Activated T-cell treated with anti-CD3 and anti-CD28 coated beads, Interleukin-2, amount 50 U/mL, for 4 hours (primary cell): Measurements from ENCODE around the gene HTRA2. TPM values are rescaled to one million over a fixed set of nuclear protein-coding genes. Genes with fewer than 3 reads are reported as not detected.
A peak's percentile ranks its signal among the peaks of the same experiment; 100 is the strongest.
"Not testable (repeated sequence)": the region's sequence is repeated elsewhere in the genome, so short reads cannot be mapped to it uniquely, and the experiment has no call there.

Experiments used
- ATAC-seq, 2 donors: fragments of 200-7000 bp; cut with Tn5 transposase; one replicate each; pipeline ENCODE4 v1.10.0; 2021
- DNase-seq: peaks from one replicate; pipeline ENCODE4 v3.0.0-alpha.2; 2020
- H3K27me3 Mint-ChIP-seq: one replicate; pipeline ENCODE4 v1.8.0; 2021; ENCODE audit warnings: low read depth, mixed read lengths
- H3K36me3 Mint-ChIP-seq: one replicate; pipeline ENCODE4 v1.8.0; 2022; ENCODE audit warnings: mixed read lengths; ENCODE audit not compliant: insufficient read depth
- H3K4me1 Mint-ChIP-seq: one replicate; pipeline ENCODE4 v1.8.0; 2021; ENCODE audit warnings: low read depth, mixed read lengths
- H3K4me3 Mint-ChIP-seq: one replicate; pipeline ENCODE4 v1.8.0; 2021; ENCODE audit warnings: mild to moderate bottlenecking, moderate library complexity, mixed read lengths
- H3K9me3 Mint-ChIP-seq: one replicate; pipeline ENCODE4 v1.8.0; 2021; ENCODE audit warnings: mixed read lengths
- total RNA-seq, 3 donors: library from RNA; stranded (reverse); gene quantifications; one replicate each; pipeline ENCODE4 v1.2.1, GENCODE V29; 2021

HTRA2 gene
- total RNA-seq, 3 donors from 2014 or later = 46.2 to 54.6 (median 50.5) TPM

GRCh38 chr2:74553892-74554819, 24.4 kb downstream of the HTRA2 start, which contains the start of the genes DOK1 and LOXL3:
Gene DOK1, plus strand, starts transcription at chr2:74554720. Its CDS starts 35 bp downstream, at chr2:74554755.
Gene LOXL3, minus strand, starts transcription at chr2:74553942. Its CDS starts 1,308 bp downstream, at chr2:74552634.
- peaks cover 27% of the 10 kb centered on the region for H3K27me3 Mint-ChIP-seq
- no peaks in the 10 kb centered on the region for H3K9me3 Mint-ChIP-seq
- ATAC-seq = peak; percentile 83 to 85
- peak within 1 kb of the TSS; percentile 95 for H3K4me3 Mint-ChIP-seq
- peak; percentile 74 for DNase-seq
- no peaks in the 10 kb centered on the region for H3K36me3 Mint-ChIP-seq
- H3K4me1 Mint-ChIP-seq = peaks cover 5% of the 10 kb centered on the region

GRCh38 chr2:74554820-74555531, 25.2 kb downstream of the HTRA2 start:
- Mint-ChIP-seq H3K27me3 (peaks cover 19% of the 10 kb centered on the region), H3K36me3 (no peaks in the 10 kb centered on the region)

DNA sequence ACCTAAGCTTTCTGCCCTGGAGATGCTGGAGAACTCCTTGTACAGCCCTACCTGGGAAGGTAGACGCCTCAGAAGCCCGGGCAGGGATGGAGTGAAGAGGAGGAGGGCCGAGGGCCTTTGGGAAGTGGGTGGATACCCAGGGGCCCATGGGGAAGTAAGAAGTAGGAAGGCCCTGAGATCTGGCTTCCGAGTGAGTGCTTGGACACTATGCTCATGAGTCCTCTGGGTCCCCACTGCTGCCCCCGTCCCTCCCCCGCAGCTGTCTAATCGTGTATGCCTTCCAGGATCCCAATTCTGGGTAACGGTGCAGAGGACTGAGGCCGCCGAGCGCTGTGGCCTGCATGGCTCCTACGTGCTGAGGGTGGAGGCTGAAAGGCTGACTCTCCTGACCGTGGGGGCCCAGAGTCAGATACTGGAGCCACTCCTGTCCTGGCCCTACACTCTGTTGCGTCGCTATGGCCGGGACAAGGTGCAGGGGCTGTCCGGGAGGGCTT, 25.9 kb downstream of the HTRA2 start:
- Mint-ChIP-seq H3K4me1 (peaks cover 5% of the 10 kb centered on the region), H3K4me3 (peak overlapping the region; percentile 95), H3K36me3 (no peaks in the 10 kb centered on the region), H3K9me3 (no peaks in the 10 kb centered on the region), H3K27me3 (peaks cover 12% of the 10 kb centered on the region)
- DNase-seq (no peak), ATAC-seq (no peak)

More at GRCh38 chr2:74554820-74555531, 25.2 kb downstream of the HTRA2 start:
- Mint-ChIP-seq H3K4me3 (peak overlapping the region; percentile 95), H3K9me3 (no peaks in the 10 kb centered on the region), H3K4me1 (peaks cover 5% of the 10 kb centered on the region)
- peak; percentile 31 for DNase-seq
- ATAC-seq = peak; percentile 67 to 70

DNA sequence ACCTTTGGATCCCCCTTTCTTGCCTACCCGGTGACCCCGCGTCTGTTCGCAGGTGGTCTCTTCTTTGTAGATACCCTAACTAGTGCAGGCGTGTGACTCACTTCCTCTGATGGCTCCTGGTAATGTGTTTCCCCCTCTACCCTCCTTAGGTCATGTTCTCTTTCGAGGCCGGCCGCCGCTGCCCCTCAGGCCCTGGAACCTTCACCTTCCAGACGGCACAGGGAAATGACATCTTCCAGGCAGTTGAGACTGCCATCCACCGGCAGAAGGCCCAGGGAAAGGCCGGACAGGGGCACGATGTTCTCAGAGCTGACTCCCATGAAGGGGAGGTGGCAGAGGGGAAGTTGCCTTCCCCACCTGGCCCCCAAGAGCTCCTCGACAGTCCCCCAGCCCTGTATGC, 26.4 kb downstream of the HTRA2 start:
- Mint-ChIP-seq H3K4me3 (peak overlapping the region; percentile 95), H3K36me3 (no peaks in the 10 kb centered on the region), H3K9me3 (no peaks in the 10 kb centered on the region), H3K4me1 (peaks cover 5% of the 10 kb centered on the region), H3K27me3 (peaks cover 9% of the 10 kb centered on the region)
- DNase-seq (no peak), ATAC-seq (no peak)

- no peaks in the 10 kb centered on the region for H3K36me3 Mint-ChIP-seq
- H3K27me3 Mint-ChIP-seq = peaks cover 6% of the 10 kb centered on the region
- no peak for ATAC-seq
- H3K4me3 Mint-ChIP-seq = no peak overlapping the region
- DNase-seq = no peak
- H3K9me3 Mint-ChIP-seq = no peaks in the 10 kb centered on the region
- H3K4me1 Mint-ChIP-seq = peaks cover 5% of the 10 kb centered on the region
Observed at GRCh38 chr2:74556831-74557370, 27.2 kb downstream of the HTRA2 start.

DNA sequence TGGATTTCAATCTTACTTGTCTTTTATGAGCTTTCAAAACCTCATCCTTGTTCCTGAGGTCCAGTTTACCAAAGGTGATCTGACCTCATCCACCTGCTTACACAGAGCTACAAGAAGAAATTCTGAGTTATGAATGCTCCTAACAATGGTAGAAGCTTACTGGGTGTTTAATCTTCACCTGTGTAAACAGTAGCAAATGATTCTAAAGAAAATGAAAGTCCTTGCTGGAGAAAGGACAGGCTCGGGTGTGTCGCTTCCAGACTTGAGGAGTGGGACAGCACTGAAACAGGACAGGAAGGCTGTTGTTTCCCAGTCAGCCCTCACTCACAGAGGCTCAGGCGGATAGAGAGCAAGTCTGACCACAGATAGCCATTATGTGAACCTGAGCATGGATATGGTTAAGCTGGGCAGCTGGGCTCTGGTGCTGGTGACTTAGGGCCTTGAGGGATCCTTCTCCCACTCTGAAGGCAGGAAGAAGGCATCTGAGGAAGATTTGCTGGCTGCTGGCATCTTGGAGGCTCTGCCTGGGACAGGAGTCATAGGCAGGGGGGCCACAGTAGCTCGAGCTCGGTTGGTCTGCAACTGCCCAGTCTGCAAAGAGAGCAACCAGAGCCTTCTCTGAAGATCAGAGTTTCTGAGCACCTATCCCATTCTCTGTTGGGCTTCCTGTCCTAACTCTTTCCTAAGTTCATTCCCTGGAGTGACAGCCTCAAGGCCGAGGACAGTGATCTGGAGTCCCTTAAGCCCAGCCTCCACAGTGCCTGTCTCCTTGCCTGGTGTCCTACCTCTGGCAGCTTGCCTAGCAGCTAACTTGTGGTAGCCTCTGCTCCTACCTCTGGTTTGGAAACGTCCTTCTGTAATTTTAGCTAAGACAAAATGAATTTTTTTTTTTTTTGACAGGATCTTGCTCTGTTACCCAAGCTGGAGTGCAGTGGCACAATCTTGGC, 28.8 kb downstream of the HTRA2 start:
- ATAC-seq = no peak
- Mint-ChIP-seq H3K9me3 (no peaks in the 10 kb centered on the region), H3K4me1 (peaks cover 5% of the 10 kb centered on the region), H3K36me3 (no peaks in the 10 kb centered on the region), H3K4me3 (no peak overlapping the region), H3K27me3 (peaks cover 6% of the 10 kb centered on the region)
- DNase-seq = no peak

DNA sequence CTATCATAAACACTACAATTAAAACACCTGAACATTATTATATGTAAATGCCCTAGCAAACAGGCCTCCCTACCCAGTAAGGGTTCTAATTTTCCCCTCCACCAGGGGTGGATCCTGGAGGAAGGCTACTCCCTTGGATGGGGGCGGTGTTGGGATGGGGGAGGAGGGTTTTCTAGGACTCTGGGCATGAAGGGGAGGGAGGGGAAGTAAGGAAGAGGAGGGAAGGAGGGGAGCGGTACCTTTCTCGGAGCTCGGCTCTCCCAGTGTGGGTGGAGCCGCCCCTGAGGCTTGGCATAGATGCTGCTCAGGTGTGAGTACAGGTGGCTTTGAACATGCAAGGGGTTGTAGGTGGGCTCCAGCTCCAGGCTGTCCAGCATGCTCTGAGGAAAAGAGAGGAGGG, 30.2 kb downstream of the HTRA2 start:
- Mint-ChIP-seq H3K36me3 (no peaks in the 10 kb centered on the region), H3K9me3 (no peaks in the 10 kb centered on the region), H3K4me1 (peaks cover 3% of the 10 kb centered on the region), H3K4me3 (no peak overlapping the region), H3K27me3 (peaks cover 16% of the 10 kb centered on the region)
- ATAC-seq (no peak), DNase-seq (no peak)

DNA sequence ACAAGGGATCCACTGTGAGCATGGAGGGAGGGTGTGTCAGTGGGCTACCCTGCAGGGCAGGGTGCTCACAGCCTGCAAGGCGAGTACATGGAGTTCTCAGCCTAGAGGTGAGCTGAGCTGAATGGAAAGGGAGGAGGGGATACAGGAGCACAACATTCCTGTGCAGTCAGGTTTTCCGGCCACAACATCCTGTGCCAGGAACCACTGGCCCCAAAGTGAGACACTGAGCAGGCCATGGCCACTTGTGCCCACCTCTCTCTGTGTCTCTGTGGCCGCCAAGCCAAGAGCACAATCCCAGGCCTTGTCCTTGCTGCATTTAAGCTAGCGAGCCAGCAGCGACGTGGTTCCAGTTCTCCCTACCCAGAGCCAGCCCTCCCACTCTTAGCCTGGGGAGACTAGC, 30.9 kb downstream of the HTRA2 start:
- no peaks in the 10 kb centered on the region for H3K9me3 Mint-ChIP-seq
- H3K4me3 Mint-ChIP-seq = no peak overlapping the region
- no peaks in the 10 kb centered on the region for H3K4me1 Mint-ChIP-seq
- no peaks in the 10 kb centered on the region for H3K36me3 Mint-ChIP-seq
- ATAC-seq = peak in 1 of 2 donors; percentile 12
- peaks cover 16% of the 10 kb centered on the region for H3K27me3 Mint-ChIP-seq
- DNase-seq = no peak

DNA sequence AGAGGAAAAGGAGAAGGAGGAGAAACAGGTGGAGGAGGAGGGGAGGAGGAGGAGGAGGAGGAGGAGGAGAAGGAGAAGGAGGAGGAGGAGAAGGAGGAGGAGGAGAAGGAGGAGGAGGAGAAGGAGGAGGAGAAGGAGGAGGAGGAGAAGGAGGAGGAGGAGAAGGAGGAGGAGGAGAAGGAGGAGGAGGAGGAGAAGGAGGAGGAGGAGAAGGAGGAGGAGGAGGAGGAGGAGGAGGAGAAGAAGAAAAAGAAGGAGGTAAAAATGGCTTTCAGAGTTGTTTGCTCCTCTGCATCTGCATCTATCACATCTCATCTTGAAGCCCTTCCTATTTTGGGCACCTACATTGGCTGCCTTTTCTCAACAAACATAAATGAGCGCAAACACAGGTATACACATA, 31.3 kb downstream of the HTRA2 start:
- not testable (repeated sequence) for H3K36me3 Mint-ChIP-seq, H3K9me3 Mint-ChIP-seq, H3K4me3 Mint-ChIP-seq, DNase-seq, H3K4me1 Mint-ChIP-seq, ATAC-seq
- peaks cover 18% of the 10 kb centered on the region for H3K27me3 Mint-ChIP-seq

DNA sequence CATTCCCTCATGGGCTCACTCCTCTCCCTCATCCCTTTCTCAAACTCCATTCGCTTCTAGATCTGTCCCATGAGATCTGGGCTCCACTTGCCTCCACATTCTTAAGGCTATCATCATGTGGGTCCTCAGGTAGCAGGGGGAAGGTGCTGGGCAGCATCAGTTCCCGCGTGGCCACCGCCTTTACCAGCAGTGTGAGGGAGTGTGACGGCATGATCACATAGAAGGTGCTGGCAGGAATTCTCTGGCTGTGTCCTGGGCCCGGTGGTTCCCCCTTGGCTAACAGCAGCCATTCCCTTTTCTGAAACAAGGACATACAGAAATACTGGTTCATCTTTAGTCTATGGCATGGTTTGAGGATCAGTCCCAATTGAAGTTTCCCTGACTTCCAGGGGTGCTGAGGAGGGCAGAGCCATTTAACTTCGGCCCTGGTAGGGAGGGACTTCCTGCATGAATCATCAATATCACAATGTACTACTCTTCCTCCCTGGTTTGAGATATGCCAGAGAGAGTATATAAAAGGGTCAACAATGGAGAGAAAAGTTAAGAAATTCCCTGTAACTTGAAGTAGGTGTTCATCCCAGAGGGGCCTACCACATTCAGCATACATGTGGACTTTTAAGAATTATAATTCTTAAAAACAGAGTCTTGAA, 32.5 kb downstream of the HTRA2 start:
- no peak for DNase-seq
- H3K4me3 Mint-ChIP-seq = no peak overlapping the region
- peaks cover 6% of the 10 kb centered on the region for H3K4me1 Mint-ChIP-seq
- no peaks in the 10 kb centered on the region for H3K36me3 Mint-ChIP-seq
- peaks cover 20% of the 10 kb centered on the region for H3K27me3 Mint-ChIP-seq
- H3K9me3 Mint-ChIP-seq = no peaks in the 10 kb centered on the region
- no peak for ATAC-seq

GRCh38 chr2:74564222-74564621, 34.5 kb downstream of the HTRA2 start:
- H3K27me3 Mint-ChIP-seq = peaks cover 27% of the 10 kb centered on the region
- ATAC-seq (no peak), DNase-seq (no peak)
- no peaks in the 10 kb centered on the region for H3K9me3 Mint-ChIP-seq
- H3K4me1 Mint-ChIP-seq = peaks cover 6% of the 10 kb centered on the region
- H3K4me3 Mint-ChIP-seq = no peak overlapping the region
- no peaks in the 10 kb centered on the region for H3K36me3 Mint-ChIP-seq

GRCh38 chr2:74566076-74566753, 36.5 kb downstream of the HTRA2 start:
- peaks cover 27% of the 10 kb centered on the region for H3K27me3 Mint-ChIP-seq
- H3K36me3 Mint-ChIP-seq = no peaks in the 10 kb centered on the region
- peak; percentile 24 to 47 for ATAC-seq
- peaks cover 6% of the 10 kb centered on the region for H3K4me1 Mint-ChIP-seq
- no peaks in the 10 kb centered on the region for H3K9me3 Mint-ChIP-seq
- DNase-seq = no peak
- no peak overlapping the region for H3K4me3 Mint-ChIP-seq

GRCh38 chr2:74566754-74567085, 37.0 kb downstream of the HTRA2 start:
- H3K27me3 Mint-ChIP-seq = peaks cover 25% of the 10 kb centered on the region
- DNase-seq (no peak), ATAC-seq (peak; percentile 56 to 64)
- no peaks in the 10 kb centered on the region for H3K36me3 Mint-ChIP-seq
- H3K4me1 Mint-ChIP-seq = peaks cover 6% of the 10 kb centered on the region
- no peak overlapping the region for H3K4me3 Mint-ChIP-seq
- H3K9me3 Mint-ChIP-seq = no peaks in the 10 kb centered on the region
